Measurements from ENCODE around the gene TARBP1.

The TARBP1 gene

GRCh38 chr1:234481771-234482170, 2.8 kb upstream of the TARBP1 start:
- Mint-ChIP-seq H3K27me3 (ENCODE audit: low read depth) (peaks cover 20% of the 10 kb centered on the region), H3K9me3 (no peaks in the 10 kb centered on the region), H3K4me3 (peak overlapping the region in 2 of 3 experiments; percentile 11 to 57)

GRCh38 chr1:234479866-234480265, 887 bp upstream of the TARBP1 start:
- TF ChIP-seq CTCF (IDR thresholded peaks at IDR 0.05; ENCODE audit: unreplicated experiment in 3 of 3): no peak
- H3K27me3 Mint-ChIP-seq (ENCODE audit: low read depth): peaks cover 24% of the 10 kb centered on the region
- H3K4me1 Mint-ChIP-seq: peaks cover 14% of the 10 kb centered on the region
- H3K4me3 Mint-ChIP-seq: peak overlapping the region; percentile 74 to 85 (median 81)
- H3K27ac Mint-ChIP-seq: no peak overlapping the region
- no peaks in the 10 kb centered on the region for H3K9me3 Mint-ChIP-seq
- no peaks in the 10 kb centered on the region for H3K36me3 Mint-ChIP-seq (ENCODE audit: low read depth)

More at GRCh38 chr1:234481771-234482170, 2.8 kb upstream of the TARBP1 start:
- no peak overlapping the region for H3K27ac Mint-ChIP-seq
- peaks cover 7% of the 10 kb centered on the region for H3K4me1 Mint-ChIP-seq
- TF ChIP-seq CTCF (IDR thresholded peaks at IDR 0.05; ENCODE audit: unreplicated experiment in 3 of 3): no peak
- no peaks in the 10 kb centered on the region for H3K36me3 Mint-ChIP-seq (ENCODE audit: low read depth)

- Mint-ChIP-seq H3K4me1 (peaks cover 18% of the 10 kb centered on the region), H3K27me3 (ENCODE audit: low read depth) (peaks cover 24% of the 10 kb centered on the region), H3K9me3 (no peaks in the 10 kb centered on the region), H3K36me3 (ENCODE audit: low read depth) (no peaks in the 10 kb centered on the region), H3K4me3 (peak overlapping the region; percentile 74 to 85 (median 81)), H3K27ac (peak overlapping the region in 2 of 3 experiments; percentile 10 to 74)
- TF ChIP-seq CTCF (IDR thresholded peaks at IDR 0.05; ENCODE audit: unreplicated experiment in 3 of 3): no peak
These were observed 256 bp upstream of the TARBP1 start for GRCh38 chr1:234479310-234479559.

- Mint-ChIP-seq H3K4me3 (peak overlapping the region; percentile 82 to 94 (median 89)), H3K27me3 (ENCODE audit: low read depth) (peaks cover 15% of the 10 kb centered on the region), H3K36me3 (ENCODE audit: low read depth) (no peaks in the 10 kb centered on the region), H3K27ac (peak overlapping the region in 2 of 3 experiments; percentile 77 to 81), H3K9me3 (no peaks in the 10 kb centered on the region), H3K4me1 (peaks cover 27% of the 10 kb centered on the region)
- TF ChIP-seq CTCF (IDR thresholded peaks at IDR 0.05; ENCODE audit: unreplicated experiment in 3 of 3): no peak
These were observed 863 bp downstream of the TARBP1 start for GRCh38 chr1:234478152-234478480.

GRCh38 chr1:234477386-234478151, 1.4 kb downstream of the TARBP1 start:
- H3K27me3 Mint-ChIP-seq (ENCODE audit: low read depth): peaks cover 10% of the 10 kb centered on the region

More at GRCh38 chr1:234477386-234478151, 1.4 kb downstream of the TARBP1 start:
- peak overlapping the region; percentile 82 to 94 (median 89) for H3K4me3 Mint-ChIP-seq
- no peaks in the 10 kb centered on the region for H3K36me3 Mint-ChIP-seq (ENCODE audit: low read depth)
- H3K27ac Mint-ChIP-seq: peak overlapping the region in 2 of 3 experiments; percentile 77 to 81
- no peak for TF ChIP-seq CTCF (IDR thresholded peaks at IDR 0.05; ENCODE audit: unreplicated experiment in 3 of 3)
- peaks cover 31% of the 10 kb centered on the region for H3K4me1 Mint-ChIP-seq
- H3K9me3 Mint-ChIP-seq: no peaks in the 10 kb centered on the region

Measured in nephron (organoid).